Activated naive CD8-positive, alpha-beta T cell treated with anti-CD3 and anti-CD28 coated beads for 36 hours (primary cell): ENCODE data around the gene ARTN. TPM values are rescaled to one million over a fixed set of nuclear protein-coding genes. Genes with fewer than 3 reads are reported as not detected.

Source experiments
- DNase-seq: peaks from one replicate; pipeline ENCODE4 v3.0.0; 2021
- H3K27ac Mint-ChIP-seq: one replicate; pipeline ENCODE4 v1.8.0; 2022; ENCODE audit warnings: mild to moderate bottlenecking, moderate library complexity, mixed read lengths
- H3K27me3 Mint-ChIP-seq: one replicate; pipeline ENCODE4 v1.8.0; 2022; ENCODE audit warnings: mild to moderate bottlenecking, mixed read lengths
- H3K36me3 Mint-ChIP-seq: one replicate; pipeline ENCODE4 v1.8.0; 2021; ENCODE audit warnings: mild to moderate bottlenecking, mixed read lengths
- H3K4me1 Mint-ChIP-seq: one replicate; pipeline ENCODE4 v1.8.0; 2021; ENCODE audit warnings: mixed read lengths
- H3K4me3 Mint-ChIP-seq: one replicate; pipeline ENCODE4 v1.8.0; 2022; ENCODE audit warnings: mild to moderate bottlenecking, moderate library complexity, mixed read lengths
- H3K9me3 Mint-ChIP-seq: one replicate; pipeline ENCODE4 v1.8.0; 2022; ENCODE audit warnings: mixed read lengths
- total RNA-seq, 2 experiments: library from RNA; stranded (reverse); gene quantifications; one replicate each; pipeline ENCODE4 v1.2.3, GENCODE V29; 2021

Gene ARTN
- total RNA-seq, 2 experiments from 2014 or later = 0.16 to 0.43 TPM

- H3K4me3 Mint-ChIP-seq = peak overlapping the region; percentile 64
- no peaks in the 10 kb centered on the region for H3K27me3 Mint-ChIP-seq
- H3K36me3 Mint-ChIP-seq = peaks cover 22% of the 10 kb centered on the region
- peaks cover 26% of the 10 kb centered on the region for H3K4me1 Mint-ChIP-seq
- no peak overlapping the region for H3K27ac Mint-ChIP-seq
- no peak for DNase-seq
- H3K9me3 Mint-ChIP-seq = no peaks in the 10 kb centered on the region
Measured at GRCh38 chr1:43969416-43969745, 35.8 kb downstream of the ARTN start.

- H3K4me1 Mint-ChIP-seq = peaks cover 27% of the 10 kb centered on the region
- H3K27ac Mint-ChIP-seq = peak within 1 kb of the TSS; percentile 88
- no peaks in the 10 kb centered on the region for H3K9me3 Mint-ChIP-seq
- H3K27me3 Mint-ChIP-seq = no peaks in the 10 kb centered on the region
- peaks cover 22% of the 10 kb centered on the region for H3K36me3 Mint-ChIP-seq
- peak; percentile 92 for DNase-seq
- peak within 1 kb of the TSS; percentile 93 for H3K4me3 Mint-ChIP-seq
Measured at GRCh38 chr1:43969746-43970466, 36.3 kb downstream of the ARTN start, which contains the start of gene DPH2. Gene DPH2, plus strand, starts transcription at chr1:43970010. Its CDS starts 166 bp downstream, at chr1:43970176.

GRCh38 chr1:43970502-43970901 lies 36.9 kb downstream of the ARTN start:
- peaks cover 27% of the 10 kb centered on the region for H3K4me1 Mint-ChIP-seq
- H3K9me3 Mint-ChIP-seq = no peaks in the 10 kb centered on the region
- no peak for DNase-seq
- peak overlapping the region; percentile 88 for H3K27ac Mint-ChIP-seq
- peaks cover 22% of the 10 kb centered on the region for H3K36me3 Mint-ChIP-seq
- H3K27me3 Mint-ChIP-seq = no peaks in the 10 kb centered on the region
- peak overlapping the region; percentile 93 for H3K4me3 Mint-ChIP-seq

- Mint-ChIP-seq H3K27me3 (no peaks in the 10 kb centered on the region), H3K27ac (no peak overlapping the region), H3K36me3 (peaks cover 24% of the 10 kb centered on the region), H3K4me3 (peak overlapping the region; percentile 93), H3K9me3 (no peaks in the 10 kb centered on the region), H3K4me1 (peaks cover 29% of the 10 kb centered on the region)
- no peak for DNase-seq
Measured at GRCh38 chr1:43970911-43971310, 37.3 kb downstream of the ARTN start.

GRCh38 chr1:43971336-43971980 lies 37.9 kb downstream of the ARTN start:
- peaks cover 34% of the 10 kb centered on the region for H3K4me1 Mint-ChIP-seq
- H3K4me3 Mint-ChIP-seq = peak overlapping the region; percentile 93
- no peaks in the 10 kb centered on the region for H3K27me3 Mint-ChIP-seq

GRCh38 chr1:43973981-43974442 lies 40.4 kb downstream of the ARTN start:
- Mint-ChIP-seq H3K4me3 (peak overlapping the region; percentile 85), H3K27me3 (no peaks in the 10 kb centered on the region), H3K27ac (peak overlapping the region; percentile 92), H3K9me3 (no peaks in the 10 kb centered on the region), H3K4me1 (peaks cover 55% of the 10 kb centered on the region), H3K36me3 (peaks cover 46% of the 10 kb centered on the region)
- no peak for DNase-seq

More at GRCh38 chr1:43971336-43971980, 37.9 kb downstream of the ARTN start:
- no peak overlapping the region for H3K27ac Mint-ChIP-seq
- H3K9me3 Mint-ChIP-seq = no peaks in the 10 kb centered on the region
- no peak for DNase-seq
- H3K36me3 Mint-ChIP-seq = peaks cover 28% of the 10 kb centered on the region

- H3K9me3 Mint-ChIP-seq = no peaks in the 10 kb centered on the region
- H3K36me3 Mint-ChIP-seq = peaks cover 44% of the 10 kb centered on the region
- H3K4me1 Mint-ChIP-seq = peaks cover 51% of the 10 kb centered on the region
- peak within 1 kb of the TSS; percentile 85 for H3K4me3 Mint-ChIP-seq
- peak within 1 kb of the TSS; percentile 92 for H3K27ac Mint-ChIP-seq
- peak; percentile 96 for DNase-seq
- no peaks in the 10 kb centered on the region for H3K27me3 Mint-ChIP-seq
Measured at GRCh38 chr1:43974443-43975248, 41.0 kb downstream of the ARTN start, which contains the start of gene ATP6V0B. Gene ATP6V0B, plus strand, starts transcription at chr1:43974960. Its CDS starts 81 bp downstream, at chr1:43975041.

GRCh38 chr1:43975249-43975961 lies 41.8 kb downstream of the ARTN start:
- H3K27me3 Mint-ChIP-seq = peaks cover under 1% of the 10 kb centered on the region
- H3K36me3 Mint-ChIP-seq = peaks cover 48% of the 10 kb centered on the region
- peaks cover 53% of the 10 kb centered on the region for H3K4me1 Mint-ChIP-seq
- H3K9me3 Mint-ChIP-seq = no peaks in the 10 kb centered on the region
- DNase-seq = peak; percentile 18
- peak overlapping the region; percentile 85 for H3K4me3 Mint-ChIP-seq
- H3K27ac Mint-ChIP-seq = peak overlapping the region; percentile 78

- peak overlapping the region; percentile 85 for H3K4me3 Mint-ChIP-seq
- H3K9me3 Mint-ChIP-seq = no peaks in the 10 kb centered on the region
- peak overlapping the region; percentile 78 for H3K27ac Mint-ChIP-seq
- peaks cover 52% of the 10 kb centered on the region for H3K4me1 Mint-ChIP-seq
- peaks cover 48% of the 10 kb centered on the region for H3K36me3 Mint-ChIP-seq
- no peak for DNase-seq
- peaks cover 5% of the 10 kb centered on the region for H3K27me3 Mint-ChIP-seq
Measured at GRCh38 chr1:43976045-43976444, 42.4 kb downstream of the ARTN start.

- Mint-ChIP-seq H3K4me1 (peaks cover 48% of the 10 kb centered on the region), H3K27me3 (peaks cover 5% of the 10 kb centered on the region), H3K27ac (no peak overlapping the region), H3K9me3 (no peaks in the 10 kb centered on the region), H3K36me3 (peaks cover 48% of the 10 kb centered on the region), H3K4me3 (no peak overlapping the region)
- no peak for DNase-seq
Measured at GRCh38 chr1:43976890-43977289, 43.3 kb downstream of the ARTN start.

- no peak for DNase-seq
- peaks cover 5% of the 10 kb centered on the region for H3K27me3 Mint-ChIP-seq
- H3K27ac Mint-ChIP-seq = no peak overlapping the region
- no peaks in the 10 kb centered on the region for H3K9me3 Mint-ChIP-seq
- H3K4me3 Mint-ChIP-seq = peak overlapping the region; percentile 82
- peaks cover 46% of the 10 kb centered on the region for H3K4me1 Mint-ChIP-seq
- peaks cover 48% of the 10 kb centered on the region for H3K36me3 Mint-ChIP-seq
Measured at GRCh38 chr1:43977376-43978263, 44.0 kb downstream of the ARTN start.

GRCh38 chr1:43978264-43978550 lies 44.6 kb downstream of the ARTN start:
- H3K4me1 Mint-ChIP-seq = peaks cover 46% of the 10 kb centered on the region
- peak overlapping the region; percentile 82 for H3K4me3 Mint-ChIP-seq
- H3K27me3 Mint-ChIP-seq = peaks cover 5% of the 10 kb centered on the region
- no peak overlapping the region for H3K27ac Mint-ChIP-seq
- H3K9me3 Mint-ChIP-seq = no peaks in the 10 kb centered on the region
- DNase-seq = no peak
- peaks cover 48% of the 10 kb centered on the region for H3K36me3 Mint-ChIP-seq

GRCh38 chr1:43978551-43979260 lies 45.1 kb downstream of the ARTN start, which contains the start of gene B4GALT2:
Gene B4GALT2, plus strand, starts transcription at chr1:43979210. Its CDS starts 1,951 bp downstream, at chr1:43981161.
- Mint-ChIP-seq H3K27me3 (peaks cover 5% of the 10 kb centered on the region), H3K4me3 (peak within 1 kb of the TSS; percentile 90), H3K27ac (peak within 1 kb of the TSS; percentile 85), H3K4me1 (peaks cover 41% of the 10 kb centered on the region), H3K36me3 (peaks cover 47% of the 10 kb centered on the region), H3K9me3 (no peaks in the 10 kb centered on the region)
- DNase-seq = peak; percentile 71
